ENCODE measurements around the gene GOLPH3. TPM values are rescaled to one million over a fixed set of nuclear protein-coding genes. Genes with fewer than 3 reads are reported as not detected.
A peak's percentile ranks its signal among the peaks of the same experiment; 100 is the strongest.
"Not testable (repeated sequence)": the region's sequence is repeated elsewhere in the genome, so short reads cannot be mapped to it uniquely, and the experiment has no call there.

The GOLPH3 gene
- total RNA-seq, 1 donor from 2014 or later = 112 TPM

DNA sequence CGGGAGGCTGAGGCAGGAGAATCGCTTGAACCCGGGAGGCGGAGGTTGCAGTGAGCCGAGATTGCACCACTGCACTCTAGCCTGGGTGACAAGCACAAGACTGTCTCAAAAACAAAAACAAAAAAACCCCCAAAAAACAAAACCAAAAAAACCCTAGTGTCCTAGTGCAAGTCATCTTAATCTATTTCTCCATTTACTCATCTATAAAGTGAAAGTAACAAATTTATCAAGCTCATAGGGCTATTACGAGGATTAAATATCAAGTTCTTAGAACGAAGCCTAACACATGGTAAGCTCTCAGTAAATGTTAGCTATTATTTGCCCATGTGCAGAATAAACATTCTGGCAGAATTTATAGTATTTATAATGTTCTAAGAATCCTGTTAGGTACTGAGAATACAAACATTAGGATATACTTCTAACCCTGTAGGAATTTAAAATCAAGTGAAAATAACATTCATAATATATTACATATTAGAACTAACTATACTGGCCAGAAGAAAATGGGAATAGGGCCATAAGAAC is 45.0 kb downstream of the GOLPH3 start:
- intact Hi-C loops (cut with DNase I) = no loop called here
- no peak overlapping the region for H3K4me3 ChIP-seq
- peaks cover 7% of the 10 kb centered on the region for H3K4me1 ChIP-seq
- no peak for TF ChIP-seq CTCF (IDR thresholded peaks at IDR 0.05)
- DNase-seq (no peak), ATAC-seq (no peak)
- H3K9me3 ChIP-seq = no peaks in the 10 kb centered on the region
- no peaks in the 10 kb centered on the region for H3K27me3 ChIP-seq
- H3K36me3 ChIP-seq = peaks cover 66% of the 10 kb centered on the region
- no peak overlapping the region for H3K27ac ChIP-seq

- no peak for DNase-seq
- Histone ChIP-seq H3K4me1 (peaks cover 14% of the 10 kb centered on the region), H3K36me3 (peaks cover 51% of the 10 kb centered on the region), H3K27me3 (no peaks in the 10 kb centered on the region), H3K9me3 (no peaks in the 10 kb centered on the region), H3K4me3 (no peak overlapping the region), H3K27ac (no peak overlapping the region)
- TF ChIP-seq CTCF (IDR thresholded peaks at IDR 0.05) = no peak
- intact Hi-C loops (cut with DNase I) = no loop called here
- no peak for ATAC-seq
Measured at GRCh38 chr5:32127711-32128110, 46.4 kb downstream of the GOLPH3 start.

GRCh38 chr5:32126691-32127090 is 47.4 kb downstream of the GOLPH3 start:
- intact Hi-C loops (cut with DNase I) = no loop called here
- Histone ChIP-seq H3K4me3 (no peak overlapping the region), H3K27me3 (no peaks in the 10 kb centered on the region), H3K4me1 (peaks cover 14% of the 10 kb centered on the region), H3K36me3 (peaks cover 47% of the 10 kb centered on the region), H3K9me3 (no peaks in the 10 kb centered on the region), H3K27ac (no peak overlapping the region)
- no peak for ATAC-seq
- no peak for DNase-seq
- TF ChIP-seq CTCF (IDR thresholded peaks at IDR 0.05) = no peak

GRCh38 chr5:32123889-32124676 is 50.0 kb downstream of the GOLPH3 start:
- peaks cover 14% of the 10 kb centered on the region for H3K4me1 ChIP-seq
- no peak overlapping the region for H3K4me3 ChIP-seq
- ATAC-seq (peak; percentile 34), DNase-seq (no peak)
- TF ChIP-seq CTCF (IDR thresholded peaks at IDR 0.05) = no peak
- no peaks in the 10 kb centered on the region for H3K27me3 ChIP-seq
- no peaks in the 10 kb centered on the region for H3K9me3 ChIP-seq
- H3K36me3 ChIP-seq = peaks cover 53% of the 10 kb centered on the region
- no peak overlapping the region for H3K27ac ChIP-seq
- intact Hi-C loops (cut with DNase I) = no loop called here

- TF ChIP-seq CTCF (IDR thresholded peaks at IDR 0.05) = no peak
- peaks cover 52% of the 10 kb centered on the region for H3K36me3 ChIP-seq
- no peak for ATAC-seq
Measured at GRCh38 chr5:32123058-32123805, 50.9 kb downstream of the GOLPH3 start.

DNA sequence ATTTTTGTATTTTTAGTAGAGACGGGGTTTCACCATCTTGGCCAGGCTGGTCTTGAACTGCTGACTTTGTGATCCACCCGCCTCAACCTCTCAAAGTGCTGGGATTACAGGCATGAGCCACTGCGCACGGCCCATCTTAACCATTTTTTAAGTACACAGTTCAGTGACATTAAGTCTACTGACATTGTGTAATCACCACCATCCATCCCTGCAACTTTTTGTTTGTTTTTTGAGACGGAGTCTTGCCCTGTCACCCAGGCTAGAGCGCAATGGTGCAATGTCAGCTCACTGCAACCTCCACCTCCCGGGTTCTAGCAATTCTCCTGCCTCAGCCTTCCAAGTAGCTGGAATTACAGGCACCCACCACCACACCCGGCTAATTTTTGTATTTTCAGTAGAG is 55.2 kb downstream of the GOLPH3 start:
- DNase-seq; H3K27ac ChIP-seq; intact Hi-C loops (cut with DNase I); ATAC-seq; H3K4me1 ChIP-seq; H3K27me3 ChIP-seq; H3K4me3 ChIP-seq; H3K9me3 ChIP-seq: not testable (repeated sequence)
- peaks cover 38% of the 10 kb centered on the region for H3K36me3 ChIP-seq

More at GRCh38 chr5:32123058-32123805, 50.9 kb downstream of the GOLPH3 start:
- H3K27me3 ChIP-seq = no peaks in the 10 kb centered on the region
- peaks cover 10% of the 10 kb centered on the region for H3K4me1 ChIP-seq
- intact Hi-C loops (cut with DNase I) = no loop called here
- no peak for DNase-seq
- H3K9me3 ChIP-seq = no peaks in the 10 kb centered on the region
- H3K27ac ChIP-seq = no peak overlapping the region
- H3K4me3 ChIP-seq = no peak overlapping the region
